ENCODE results near the gene TOR1AIP2.

Gene TOR1AIP2

GRCh38 chr1:179873438-179873851 is 4.2 kb downstream of the TOR1AIP2 start:
- no peaks in the 10 kb centered on the region for H3K27me3 ChIP-seq
- peaks cover 0 to 47% (median 17%) of the 10 kb centered on the region in 4 donors for H3K4me1 ChIP-seq
- no peak overlapping the region for H3K4me3 ChIP-seq
- H3K36me3 ChIP-seq, result peaks cover 0 to 27% (median 8%) of the 10 kb centered on the region in 3 donors
- DNase-seq, result no peak
- H3K9me3 ChIP-seq, result no peaks in the 10 kb centered on the region
- TF ChIP-seq CTCF (IDR thresholded peaks at IDR 0.05), result no peak
- H3K27ac ChIP-seq, result no peak overlapping the region
- intact Hi-C loops (cut with DNase I; ENCODE audit: low total_unique reads), result no loop called here

- H3K27me3 ChIP-seq, result no peaks in the 10 kb centered on the region
- no peaks in the 10 kb centered on the region for H3K9me3 ChIP-seq
- H3K4me1 ChIP-seq, result peaks cover 0 to 42% (median 17%) of the 10 kb centered on the region in 4 donors
- no peak for TF ChIP-seq CTCF (IDR thresholded peaks at IDR 0.05)
- H3K4me3 ChIP-seq, result no peak overlapping the region
- peak overlapping the region in 1 of 2 donors; percentile 7 for H3K27ac ChIP-seq
- DNase-seq, result no peak
- H3K36me3 ChIP-seq, result peaks cover 0 to 29% (median 10%) of the 10 kb centered on the region in 3 donors
- intact Hi-C loops (cut with DNase I; ENCODE audit: low total_unique reads), result no loop called here
Observed at GRCh38 chr1:179872558-179872957, 5.0 kb downstream of the TOR1AIP2 start.

- no peaks in the 10 kb centered on the region for H3K9me3 ChIP-seq
- DNase-seq, result no peak
- no peak for TF ChIP-seq CTCF (IDR thresholded peaks at IDR 0.05)
- H3K27me3 ChIP-seq, result no peaks in the 10 kb centered on the region
- H3K4me3 ChIP-seq, result no peak overlapping the region
- H3K4me1 ChIP-seq, result peaks cover 0 to 40% (median 17%) of the 10 kb centered on the region in 4 donors
- intact Hi-C loops (cut with DNase I; ENCODE audit: low total_unique reads), result no loop called here
- H3K36me3 ChIP-seq, result peaks cover 0 to 32% (median 10%) of the 10 kb centered on the region in 3 donors
- peak overlapping the region in 1 of 2 donors; percentile 7 for H3K27ac ChIP-seq
Observed at GRCh38 chr1:179871940-179872339, 5.7 kb downstream of the TOR1AIP2 start.

- no peak overlapping the region for H3K4me3 ChIP-seq
- H3K27ac ChIP-seq, result no peak overlapping the region
- intact Hi-C loops (cut with DNase I; ENCODE audit: low total_unique reads), result no loop called here
- peaks cover 0 to 41% (median 10%) of the 10 kb centered on the region in 3 donors for H3K36me3 ChIP-seq
- no peaks in the 10 kb centered on the region for H3K27me3 ChIP-seq
- no peak for DNase-seq
- no peaks in the 10 kb centered on the region for H3K9me3 ChIP-seq
- no peak for TF ChIP-seq CTCF (IDR thresholded peaks at IDR 0.05)
- peaks cover 0 to 29% (median 7%) of the 10 kb centered on the region in 4 donors for H3K4me1 ChIP-seq
Observed at GRCh38 chr1:179870870-179871269, 6.7 kb downstream of the TOR1AIP2 start.

- Histone ChIP-seq H3K4me3 (no peak overlapping the region), H3K27ac (no peak overlapping the region), H3K9me3 (no peaks in the 10 kb centered on the region), H3K27me3 (no peaks in the 10 kb centered on the region), H3K36me3 (peaks cover 11 to 53% (median 39%) of the 10 kb centered on the region in 3 donors), H3K4me1 (peaks cover 0 to 8% (median 4%) of the 10 kb centered on the region in 4 donors)
- intact Hi-C loops (cut with DNase I; ENCODE audit: low total_unique reads), result no loop called here
- peak in 1 of 2 donors; percentile 39 for DNase-seq
- peak; percentile 31 to 44 for TF ChIP-seq CTCF (IDR thresholded peaks at IDR 0.05)
Observed at GRCh38 chr1:179867493-179868330, 9.9 kb downstream of the TOR1AIP2 start.

Data from tibial artery (tissue), 4 donors.